Tibial nerve (tissue), 4 donors: ENCODE results near the gene PARD3B. TPM values are rescaled to one million over a fixed set of nuclear protein-coding genes. Genes with fewer than 3 reads are reported as not detected.

ENCODE experiments used
- DNase-seq, 2 donors: peaks; one replicate each; pipeline ENCODE4 v3.0.0-alpha.2; 2019; ENCODE audit warnings: low spot score in 2 of 2
- H3K27ac ChIP-seq, 4 donors: fragments of 200-600 bp; sonication (generic) in 3 of 4; one replicate each; pipeline ENCODE4 v1.5.1; 2017 to 2019; ENCODE audit warnings: mild to moderate bottlenecking in 1 of 4
- H3K27me3 ChIP-seq, 2 donors: fragments of 200-600 bp; sonication (generic) in 1 of 2; one replicate each; pipeline versions ENCODE4 v1.5.1 to v1.6.0; 2017 to 2019
- H3K36me3 ChIP-seq, 3 donors: fragments of 200-600 bp; sonication (generic); one replicate each; pipeline ENCODE4 v1.5.1; 2018 to 2019
- H3K4me1 ChIP-seq, 4 donors: fragments of 200-600 bp; sonication (generic) in 3 of 4; one replicate each; pipeline ENCODE4 v1.5.1; 2017 to 2019
- H3K4me3 ChIP-seq, 4 donors: fragments of 200-600 bp; sonication (generic) in 3 of 4; one replicate each; pipeline ENCODE4 v1.5.1; 2017 to 2019; ENCODE audit warnings: mild to moderate bottlenecking in 1 of 4, moderate library complexity in 1 of 4
- H3K9me3 ChIP-seq, 4 donors: fragments of 200-600 bp; sonication (generic) in 3 of 4; one replicate each; pipeline ENCODE4 v1.5.1; 2017 to 2019
- EP300 ChIP-seq, 2 donors: sonication (generic); formaldehyde crosslinking; IDR thresholded peaks; one replicate each; pipeline ENCODE4 v1.6.1; 2017; ENCODE audit warnings: antibody characterized with exemption in 2 of 2, mild to moderate bottlenecking in 1 of 2
- POLR2A ChIP-seq, 2 donors: fragments of 450-650 bp; IDR thresholded peaks; one replicate each; pipeline ENCODE4 v1.6.1; 2017; ENCODE audit warnings: antibody characterized with exemption in 2 of 2, mild to moderate bottlenecking in 2 of 2, moderate library complexity in 2 of 2
- WGBS, 2 donors: methylation state at CpG; one replicate each; pipeline ENCODE4 v1.1.5; 2018; 5-methylcytosine and 5-hydroxymethylcytosine counted together
- total RNA-seq, 4 donors: library from RNA; depleted of rRNA; stranded (reverse); fragments of >200 nt; gene quantifications; one replicate each; pipeline ENCODE4 v1.1.0, GENCODE V29; 2016
- TF ChIP-seq, protein P1 (sequence below), 5 experiments: fragments of 200-600 bp in 3 of 5; fragments of 450-650 bp in 2 of 5; sonication (generic) in 3 of 5; IDR thresholded peaks; one replicate each; pipeline ENCODE4 v1.5.1; 2016 to 2019; ENCODE audit warnings: antibody characterized with exemption in 5 of 5, mild to moderate bottlenecking in 3 of 5, moderate library complexity in 2 of 5

Gene PARD3B
- total RNA-seq, 4 donors from 2014 or later, result 47.4 to 101 (median 64.8) TPM

DNA sequence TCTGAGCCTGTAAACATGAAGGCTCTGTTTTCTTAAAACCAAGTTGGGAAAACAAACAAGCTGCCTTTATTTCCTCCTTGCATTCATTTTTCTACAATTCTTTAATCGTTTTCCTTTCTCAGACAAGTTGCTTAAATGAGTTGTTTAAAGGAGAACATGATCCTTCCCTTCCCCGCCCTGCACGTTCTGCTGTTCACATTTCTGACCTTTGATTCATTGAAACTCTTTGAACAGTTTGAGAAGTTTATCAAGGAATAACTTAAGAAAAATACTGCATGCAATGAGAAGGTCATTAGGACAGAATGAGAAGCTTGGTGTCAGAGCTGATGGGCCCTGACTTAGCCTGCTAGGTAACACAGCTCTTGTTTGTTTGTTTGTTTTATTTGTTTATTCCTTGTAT, 181.6 kb downstream of the PARD3B start:
- H3K27me3 ChIP-seq, result no peaks in the 10 kb centered on the region
- TF ChIP-seq, protein P1, sequence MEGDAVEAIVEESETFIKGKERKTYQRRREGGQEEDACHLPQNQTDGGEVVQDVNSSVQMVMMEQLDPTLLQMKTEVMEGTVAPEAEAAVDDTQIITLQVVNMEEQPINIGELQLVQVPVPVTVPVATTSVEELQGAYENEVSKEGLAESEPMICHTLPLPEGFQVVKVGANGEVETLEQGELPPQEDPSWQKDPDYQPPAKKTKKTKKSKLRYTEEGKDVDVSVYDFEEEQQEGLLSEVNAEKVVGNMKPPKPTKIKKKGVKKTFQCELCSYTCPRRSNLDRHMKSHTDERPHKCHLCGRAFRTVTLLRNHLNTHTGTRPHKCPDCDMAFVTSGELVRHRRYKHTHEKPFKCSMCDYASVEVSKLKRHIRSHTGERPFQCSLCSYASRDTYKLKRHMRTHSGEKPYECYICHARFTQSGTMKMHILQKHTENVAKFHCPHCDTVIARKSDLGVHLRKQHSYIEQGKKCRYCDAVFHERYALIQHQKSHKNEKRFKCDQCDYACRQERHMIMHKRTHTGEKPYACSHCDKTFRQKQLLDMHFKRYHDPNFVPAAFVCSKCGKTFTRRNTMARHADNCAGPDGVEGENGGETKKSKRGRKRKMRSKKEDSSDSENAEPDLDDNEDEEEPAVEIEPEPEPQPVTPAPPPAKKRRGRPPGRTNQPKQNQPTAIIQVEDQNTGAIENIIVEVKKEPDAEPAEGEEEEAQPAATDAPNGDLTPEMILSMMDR (IDR thresholded peaks at IDR 0.05), result no peak
- no peak for TF ChIP-seq POLR2A (IDR thresholded peaks at IDR 0.05)
- no peak for TF ChIP-seq EP300 (IDR thresholded peaks at IDR 0.05)
- H3K9me3 ChIP-seq, result no peaks in the 10 kb centered on the region
- WGBS, 2 donors, result 61 to 63% methylated on average over 3 of the region's 3 CpGs
- H3K36me3 ChIP-seq, result no peaks in the 10 kb centered on the region
- H3K27ac ChIP-seq, result no peak overlapping the region
- peaks cover 0 to 25% (median 4%) of the 10 kb centered on the region in 4 donors for H3K4me1 ChIP-seq
- H3K4me3 ChIP-seq, result no peak overlapping the region
- no peak for DNase-seq

DNA sequence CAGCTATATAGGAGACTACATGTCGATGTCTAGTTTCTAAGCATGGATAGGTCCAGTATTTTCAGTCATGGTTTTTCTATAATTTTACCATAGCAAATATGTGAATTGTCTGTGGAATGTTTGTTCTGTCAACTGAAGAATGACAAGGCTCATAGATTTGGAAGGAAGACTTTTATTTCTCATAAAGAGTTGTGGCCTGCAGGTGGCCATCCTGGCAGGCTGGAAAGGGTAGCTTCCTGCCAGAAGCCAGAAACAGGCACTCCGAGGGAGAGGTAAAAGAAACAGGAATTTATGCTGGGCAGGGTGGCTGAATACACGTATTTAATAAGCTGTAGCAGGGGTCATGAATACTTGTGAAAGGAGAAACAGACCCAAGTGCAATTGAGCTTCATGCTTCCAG, 182.1 kb downstream of the PARD3B start:
- Histone ChIP-seq H3K36me3 (no peaks in the 10 kb centered on the region), H3K27me3 (no peaks in the 10 kb centered on the region), H3K4me3 (no peak overlapping the region), H3K4me1 (peaks cover 0 to 30% (median 4%) of the 10 kb centered on the region in 4 donors), H3K9me3 (no peaks in the 10 kb centered on the region), H3K27ac (no peak overlapping the region)
- TF ChIP-seq POLR2A (IDR thresholded peaks at IDR 0.05) (no peak), EP300 (IDR thresholded peaks at IDR 0.05) (no peak)
- TF ChIP-seq, protein P1 (IDR thresholded peaks at IDR 0.05), result no peak
- no peak for DNase-seq
- WGBS, 2 donors, result 76 to 86% methylated on average over 3 of the region's 3 CpGs

DNA sequence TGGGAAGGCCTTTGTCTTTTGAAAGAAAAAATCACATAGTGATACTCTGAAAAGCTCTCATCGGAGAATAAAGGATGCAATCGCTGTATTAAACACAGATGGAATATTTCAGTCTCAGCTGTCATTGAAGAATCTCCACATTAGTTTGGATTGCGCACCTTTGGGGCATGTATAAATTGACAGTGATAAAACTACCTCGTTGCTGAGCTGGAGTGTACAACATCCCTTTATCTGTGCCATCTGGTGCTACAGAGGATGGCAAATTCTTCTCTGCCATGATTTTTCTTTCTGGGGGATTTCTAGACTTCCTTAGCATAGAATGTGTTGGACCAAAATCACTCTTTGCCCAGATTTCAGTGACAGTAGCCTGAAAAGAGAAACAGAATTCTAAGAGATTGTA, 185.3 kb downstream of the PARD3B start:
- Histone ChIP-seq H3K9me3 (no peaks in the 10 kb centered on the region), H3K27ac (no peak overlapping the region), H3K27me3 (no peaks in the 10 kb centered on the region), H3K4me1 (peaks cover 0 to 32% (median 4%) of the 10 kb centered on the region in 4 donors), H3K36me3 (no peaks in the 10 kb centered on the region), H3K4me3 (no peak overlapping the region)
- TF ChIP-seq, protein P1 (IDR thresholded peaks at IDR 0.05), result no peak
- no peak for TF ChIP-seq EP300 (IDR thresholded peaks at IDR 0.05)
- TF ChIP-seq POLR2A (IDR thresholded peaks at IDR 0.05), result no peak
- WGBS, 2 donors, result 65 to 78% methylated on average over 4 of the region's 4 CpGs
- no peak for DNase-seq

DNA sequence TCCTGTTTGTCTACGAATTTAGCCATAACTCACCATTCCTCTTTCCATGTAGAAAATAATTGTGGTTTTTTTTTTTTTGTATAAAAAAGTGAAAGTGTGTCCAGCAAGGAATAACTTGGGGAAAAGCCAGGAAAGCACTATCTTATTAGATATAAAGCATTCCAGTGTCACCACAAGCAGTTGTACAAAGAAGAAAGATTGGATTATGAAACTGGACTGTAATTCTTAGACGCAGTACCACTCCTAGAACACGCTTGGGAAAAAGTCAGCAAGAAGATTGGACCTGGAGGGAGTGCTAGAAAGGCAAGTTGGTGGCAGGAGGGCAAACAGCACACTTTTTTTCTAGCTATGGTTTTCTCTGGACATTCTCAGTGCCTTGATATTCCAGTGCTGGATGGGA, 186.7 kb downstream of the PARD3B start:
- TF ChIP-seq EP300 (IDR thresholded peaks at IDR 0.05), result no peak
- TF ChIP-seq POLR2A (IDR thresholded peaks at IDR 0.05), result no peak
- TF ChIP-seq, protein P1 (IDR thresholded peaks at IDR 0.05), result no peak
- WGBS, 2 donors, result 29 to 34% methylated on average over 3 of the region's 3 CpGs
- no peak for DNase-seq
- Histone ChIP-seq H3K27me3 (no peaks in the 10 kb centered on the region), H3K4me1 (peaks cover 0 to 32% (median 4%) of the 10 kb centered on the region in 4 donors), H3K27ac (no peak overlapping the region), H3K9me3 (peaks cover 0 to 5% (median 0%) of the 10 kb centered on the region in 4 donors), H3K4me3 (no peak overlapping the region), H3K36me3 (peaks cover 0 to 3% (median 0%) of the 10 kb centered on the region in 3 donors)

DNA sequence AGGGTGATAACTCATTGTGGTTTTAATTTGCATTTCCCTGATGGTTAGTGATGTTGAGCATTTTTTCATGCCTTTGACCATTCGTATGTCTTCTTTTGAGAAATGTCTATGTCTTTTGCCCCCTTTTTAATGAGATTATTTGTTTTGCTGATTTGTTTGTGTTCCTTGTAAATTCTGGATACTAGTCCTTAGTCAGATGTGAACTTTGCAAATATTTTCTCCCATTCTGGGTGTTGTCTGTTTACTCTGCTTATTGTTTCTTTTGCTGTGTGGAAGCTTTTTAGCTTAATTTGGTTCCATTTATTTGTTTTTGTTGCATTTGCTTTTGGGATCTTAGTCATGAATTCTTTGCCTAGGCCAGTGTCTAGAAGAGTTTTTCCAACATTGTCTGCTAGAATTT, 192.0 kb downstream of the PARD3B start:
- peaks cover 0 to 12% (median 0%) of the 10 kb centered on the region in 3 donors for H3K36me3 ChIP-seq
- 89 to 95% methylated on average over 1 of the region's 1 CpG for WGBS, 2 donors
- no peak overlapping the region for H3K27ac ChIP-seq
- no peak for DNase-seq
- H3K9me3 ChIP-seq, result peaks cover 0 to 36% (median 2%) of the 10 kb centered on the region in 4 donors
- H3K27me3 ChIP-seq, result no peaks in the 10 kb centered on the region
- no peak overlapping the region for H3K4me3 ChIP-seq
- TF ChIP-seq, protein P1 (IDR thresholded peaks at IDR 0.05), result no peak
- TF ChIP-seq POLR2A (IDR thresholded peaks at IDR 0.05) (no peak), EP300 (IDR thresholded peaks at IDR 0.05) (no peak)
- peaks cover 0 to 3% (median 0%) of the 10 kb centered on the region in 4 donors for H3K4me1 ChIP-seq
